HL-60 (cell line): Measurements from ENCODE around the gene KCND2.

Source experiments
- GABPA ChIP-seq: IDR thresholded peaks from 2 replicates; pipeline ENCODE4 v1.6.1; 2012; ENCODE audit warnings: low read depth
- POLR2AphosphoS5 ChIP-seq: IDR thresholded peaks from 2 replicates; pipeline ENCODE4 v1.6.1; 2012; ENCODE audit warnings: low read depth
- REST ChIP-seq: IDR thresholded peaks from 2 replicates; pipeline ENCODE4 v1.6.1; 2012; ENCODE audit warnings: low read depth; ENCODE audit not compliant: insufficient replicate concordance
- TF ChIP-seq, protein P1 (sequence below): IDR thresholded peaks from one replicate; pipeline ENCODE4 v1.5.1; 2011; ENCODE audit warnings: low read length, control low read depth, inconsistent platforms; ENCODE audit not compliant: insufficient read depth

DNA sequence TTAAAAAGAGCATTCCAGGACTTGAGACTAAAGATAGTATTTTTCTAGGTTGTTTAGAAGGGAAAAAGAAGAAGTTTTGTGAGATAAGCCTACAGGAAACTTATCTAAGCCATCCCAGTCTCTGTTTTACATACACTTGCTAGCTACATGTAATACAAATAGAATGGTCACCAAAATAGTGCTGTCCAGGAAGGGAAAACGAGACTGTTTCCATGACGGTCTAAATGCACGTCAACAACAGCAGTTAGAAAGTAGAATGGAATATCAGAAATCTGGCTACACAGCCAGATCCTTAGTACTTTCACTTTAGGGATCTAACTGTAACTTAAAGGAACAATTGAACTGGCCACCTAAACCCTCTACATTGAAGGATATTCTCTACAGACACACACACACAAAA, 467.4 kb downstream of the KCND2 start:
- TF ChIP-seq, protein P1, sequence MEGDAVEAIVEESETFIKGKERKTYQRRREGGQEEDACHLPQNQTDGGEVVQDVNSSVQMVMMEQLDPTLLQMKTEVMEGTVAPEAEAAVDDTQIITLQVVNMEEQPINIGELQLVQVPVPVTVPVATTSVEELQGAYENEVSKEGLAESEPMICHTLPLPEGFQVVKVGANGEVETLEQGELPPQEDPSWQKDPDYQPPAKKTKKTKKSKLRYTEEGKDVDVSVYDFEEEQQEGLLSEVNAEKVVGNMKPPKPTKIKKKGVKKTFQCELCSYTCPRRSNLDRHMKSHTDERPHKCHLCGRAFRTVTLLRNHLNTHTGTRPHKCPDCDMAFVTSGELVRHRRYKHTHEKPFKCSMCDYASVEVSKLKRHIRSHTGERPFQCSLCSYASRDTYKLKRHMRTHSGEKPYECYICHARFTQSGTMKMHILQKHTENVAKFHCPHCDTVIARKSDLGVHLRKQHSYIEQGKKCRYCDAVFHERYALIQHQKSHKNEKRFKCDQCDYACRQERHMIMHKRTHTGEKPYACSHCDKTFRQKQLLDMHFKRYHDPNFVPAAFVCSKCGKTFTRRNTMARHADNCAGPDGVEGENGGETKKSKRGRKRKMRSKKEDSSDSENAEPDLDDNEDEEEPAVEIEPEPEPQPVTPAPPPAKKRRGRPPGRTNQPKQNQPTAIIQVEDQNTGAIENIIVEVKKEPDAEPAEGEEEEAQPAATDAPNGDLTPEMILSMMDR: no peak
- TF ChIP-seq POLR2AphosphoS5: no peak
- TF ChIP-seq GABPA: no peak
- TF ChIP-seq REST: no peak
